ENCODE results near the gene SPC24.
"Not testable (repeated sequence)": the region's sequence is repeated elsewhere in the genome, so short reads cannot be mapped to it uniquely, and the experiment has no call there.

Gene SPC24

DNA sequence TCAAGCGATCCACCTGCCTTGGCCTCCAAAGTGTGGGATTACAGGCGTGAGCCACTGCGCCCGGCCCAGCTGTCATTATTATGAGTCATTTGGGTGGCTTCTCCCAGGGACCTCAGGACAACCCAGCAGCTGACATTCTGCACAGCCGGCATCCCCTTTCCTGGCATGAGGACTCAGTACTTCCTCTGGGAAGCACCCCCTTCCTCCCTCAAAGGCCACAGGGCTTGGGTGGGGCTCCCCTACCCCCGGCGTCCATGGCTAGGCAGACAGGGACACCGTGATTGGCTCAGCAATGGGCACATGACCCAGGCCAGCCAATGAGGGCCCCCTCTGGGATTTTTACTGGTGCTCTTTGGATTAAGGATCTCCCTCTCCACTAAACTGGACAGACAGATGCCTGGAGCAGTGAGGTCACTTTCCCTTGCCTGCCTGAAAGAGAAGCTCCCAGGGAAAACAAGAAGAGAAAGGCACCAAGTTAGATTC, 35.7 kb upstream of the SPC24 start:
- H3K27ac ChIP-seq (ENCODE audit: low read depth, low read length, severe bottlenecking): no peak overlapping the region
- H3K4me3 ChIP-seq (ENCODE audit: extremely low read depth, insufficient read depth, low read length, poor library complexity, severe bottlenecking): no peak overlapping the region
- peaks cover 72% of the 10 kb centered on the region for H3K36me3 ChIP-seq (ENCODE audit: control insufficient read depth, insufficient read depth, low read length)
- H3K4me1 ChIP-seq (ENCODE audit: control insufficient read depth, insufficient read depth, low read length, poor library complexity, severe bottlenecking): peaks cover 10% of the 10 kb centered on the region
- no peaks in the 10 kb centered on the region for H3K9me3 ChIP-seq (ENCODE audit: control insufficient read depth, low read length)
- WGBS, 2 experiments (ENCODE audit: insufficient coverage in 2 of 2): 87 to 92% methylated on average over 7 to 8 of the region's 8 CpGs

DNA sequence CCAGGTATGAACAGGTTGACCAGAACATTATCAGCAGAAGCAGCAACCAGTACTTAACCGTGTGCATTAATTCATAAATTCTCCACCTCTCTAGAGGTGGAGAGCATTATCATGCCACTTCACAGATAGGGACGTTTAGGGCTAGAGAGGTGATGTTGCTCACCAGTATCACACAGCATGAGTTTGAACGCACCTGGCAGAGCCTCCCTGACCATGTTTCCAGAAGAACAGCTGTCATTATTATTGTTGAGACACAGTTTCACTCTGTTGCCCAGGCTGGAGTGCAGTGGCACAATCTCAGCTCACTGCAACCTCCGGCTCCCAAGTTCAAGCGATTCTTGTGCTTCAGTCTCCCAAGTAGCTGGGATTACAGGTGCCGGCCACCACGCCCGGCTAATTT, 34.9 kb upstream of the SPC24 start:
- WGBS, 2 experiments (ENCODE audit: insufficient coverage in 2 of 2): 85 to 92% methylated on average over 5 to 7 of the region's 8 CpGs
- Histone ChIP-seq H3K36me3 (ENCODE audit: control insufficient read depth, insufficient read depth, low read length) (peaks cover 73% of the 10 kb centered on the region), H3K9me3 (ENCODE audit: control insufficient read depth, low read length) (no peaks in the 10 kb centered on the region), H3K4me1 (ENCODE audit: control insufficient read depth, insufficient read depth, low read length, poor library complexity, severe bottlenecking) (peaks cover 9% of the 10 kb centered on the region), H3K4me3 (ENCODE audit: extremely low read depth, insufficient read depth, low read length, poor library complexity, severe bottlenecking) (no peak overlapping the region), H3K27ac (ENCODE audit: low read depth, low read length, severe bottlenecking) (no peak overlapping the region)

DNA sequence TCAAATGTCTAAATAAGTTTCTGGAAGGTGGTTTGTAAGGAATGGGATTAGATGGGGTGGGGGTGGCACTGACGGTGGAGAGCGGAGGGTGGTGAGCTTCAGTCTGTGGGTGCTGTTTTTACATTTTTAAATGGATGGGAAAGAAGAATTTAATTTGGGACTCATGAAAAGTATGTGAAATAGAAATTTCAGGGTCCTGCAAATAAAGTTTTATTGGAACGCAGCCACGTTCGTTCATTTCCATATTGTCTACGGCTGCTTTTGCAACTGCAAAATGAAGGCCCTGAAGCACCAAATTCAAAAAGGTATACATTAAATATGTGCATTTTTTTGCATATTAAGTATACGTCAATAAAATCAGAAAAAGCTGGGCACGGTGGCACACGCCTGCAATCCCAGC, 31.9 kb upstream of the SPC24 start:
- no peak overlapping the region for H3K27ac ChIP-seq (ENCODE audit: low read depth, low read length, severe bottlenecking)
- peaks cover 7% of the 10 kb centered on the region for H3K9me3 ChIP-seq (ENCODE audit: control insufficient read depth, low read length)
- H3K4me3 ChIP-seq (ENCODE audit: extremely low read depth, insufficient read depth, low read length, poor library complexity, severe bottlenecking): no peak overlapping the region
- 100% methylated on average over 4 to 5 of the region's 9 CpGs for WGBS, 2 experiments (ENCODE audit: insufficient coverage in 2 of 2)
- H3K36me3 ChIP-seq (ENCODE audit: control insufficient read depth, insufficient read depth, low read length): peaks cover 72% of the 10 kb centered on the region
- H3K4me1 ChIP-seq (ENCODE audit: control insufficient read depth, insufficient read depth, low read length, poor library complexity, severe bottlenecking): no peaks in the 10 kb centered on the region

DNA sequence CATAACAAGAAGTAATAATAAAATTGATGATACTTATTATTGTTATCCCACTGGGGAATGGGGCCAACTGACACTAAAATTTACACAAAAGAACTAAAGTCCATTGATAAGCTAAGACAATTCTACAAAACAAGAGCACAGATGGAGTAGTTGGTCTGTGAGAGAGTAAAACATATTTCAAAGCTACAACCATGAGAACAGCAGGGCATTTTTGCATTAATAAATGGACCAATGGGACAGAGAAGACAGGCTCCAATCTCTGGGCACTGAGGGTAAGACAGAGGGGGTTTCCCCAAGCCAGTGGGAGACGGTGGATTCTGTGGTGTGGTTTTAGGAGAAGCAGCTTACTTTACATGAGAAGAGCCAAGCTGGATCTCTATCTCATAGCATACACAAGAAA, 27.4 kb upstream of the SPC24 start:
- no peaks in the 10 kb centered on the region for H3K4me1 ChIP-seq (ENCODE audit: control insufficient read depth, insufficient read depth, low read length, poor library complexity, severe bottlenecking)
- WGBS, 2 experiments (ENCODE audit: insufficient coverage in 2 of 2): no CpG with 5 or more reads among the region's 1 CpG
- H3K36me3 ChIP-seq (ENCODE audit: control insufficient read depth, insufficient read depth, low read length): peaks cover 70% of the 10 kb centered on the region
- no peak overlapping the region for H3K4me3 ChIP-seq (ENCODE audit: extremely low read depth, insufficient read depth, low read length, poor library complexity, severe bottlenecking)
- no peak overlapping the region for H3K27ac ChIP-seq (ENCODE audit: low read depth, low read length, severe bottlenecking)
- peaks cover 7% of the 10 kb centered on the region for H3K9me3 ChIP-seq (ENCODE audit: control insufficient read depth, low read length)

DNA sequence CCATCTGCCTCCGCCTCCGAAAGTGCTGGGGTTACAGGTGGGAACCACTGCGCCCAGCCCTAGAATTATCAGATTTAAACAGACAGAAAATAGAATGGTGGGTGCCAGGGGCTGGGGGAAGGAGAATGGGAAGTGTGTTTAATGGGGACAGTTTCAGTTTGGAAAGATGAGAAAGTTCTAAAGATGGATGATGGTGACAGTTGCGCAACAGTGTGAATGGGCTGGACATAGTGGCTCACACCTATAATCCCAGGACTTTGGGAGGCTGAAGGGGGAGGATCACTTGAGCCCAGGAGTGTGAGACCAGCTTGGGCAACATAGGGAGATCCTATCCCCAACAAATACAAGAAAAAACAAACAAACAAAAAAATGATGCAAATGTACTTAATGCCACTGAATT, 25.9 kb upstream of the SPC24 start:
- 89 to 95% methylated on average over 4 of the region's 4 CpGs for WGBS, 2 experiments (ENCODE audit: insufficient coverage in 2 of 2)
- Histone ChIP-seq H3K9me3 (ENCODE audit: control insufficient read depth, low read length) (peaks cover 7% of the 10 kb centered on the region), H3K27ac (ENCODE audit: low read depth, low read length, severe bottlenecking) (no peak overlapping the region), H3K4me1 (ENCODE audit: control insufficient read depth, insufficient read depth, low read length, poor library complexity, severe bottlenecking) (no peaks in the 10 kb centered on the region), H3K4me3 (ENCODE audit: extremely low read depth, insufficient read depth, low read length, poor library complexity, severe bottlenecking) (no peak overlapping the region), H3K36me3 (ENCODE audit: control insufficient read depth, insufficient read depth, low read length) (peaks cover 67% of the 10 kb centered on the region)

DNA sequence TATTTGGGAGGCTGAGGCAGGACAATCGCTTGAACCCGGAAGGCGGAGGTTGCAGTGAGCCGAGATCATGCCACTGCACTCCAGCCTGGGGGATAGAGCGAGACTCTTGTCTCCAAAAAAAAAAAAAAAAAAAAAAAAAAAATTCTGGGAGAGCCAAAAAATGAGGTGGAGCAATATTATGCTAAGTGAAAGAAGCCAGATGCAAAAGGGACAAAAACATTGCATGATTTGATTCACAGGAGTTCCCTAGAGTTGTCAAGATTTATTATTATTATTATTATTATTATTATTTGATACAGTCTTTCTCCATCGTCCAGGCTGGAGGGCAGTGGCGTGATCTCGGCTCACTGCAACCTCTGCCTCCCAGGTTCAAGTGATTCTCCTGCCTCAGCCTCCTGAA, 25.4 kb upstream of the SPC24 start:
- not testable (repeated sequence) for H3K9me3 ChIP-seq (ENCODE audit: control insufficient read depth, low read length); H3K27ac ChIP-seq (ENCODE audit: low read depth, low read length, severe bottlenecking); H3K4me3 ChIP-seq (ENCODE audit: extremely low read depth, insufficient read depth, low read length, poor library complexity, severe bottlenecking); H3K4me1 ChIP-seq (ENCODE audit: control insufficient read depth, insufficient read depth, low read length, poor library complexity, severe bottlenecking)
- H3K36me3 ChIP-seq (ENCODE audit: control insufficient read depth, insufficient read depth, low read length): peaks cover 72% of the 10 kb centered on the region
- WGBS, 2 experiments (ENCODE audit: insufficient coverage in 2 of 2): 84% methylated on average over 7 of the region's 8 CpGs; no CpG with 5 or more reads in 1 of the 2 experiments

DNA sequence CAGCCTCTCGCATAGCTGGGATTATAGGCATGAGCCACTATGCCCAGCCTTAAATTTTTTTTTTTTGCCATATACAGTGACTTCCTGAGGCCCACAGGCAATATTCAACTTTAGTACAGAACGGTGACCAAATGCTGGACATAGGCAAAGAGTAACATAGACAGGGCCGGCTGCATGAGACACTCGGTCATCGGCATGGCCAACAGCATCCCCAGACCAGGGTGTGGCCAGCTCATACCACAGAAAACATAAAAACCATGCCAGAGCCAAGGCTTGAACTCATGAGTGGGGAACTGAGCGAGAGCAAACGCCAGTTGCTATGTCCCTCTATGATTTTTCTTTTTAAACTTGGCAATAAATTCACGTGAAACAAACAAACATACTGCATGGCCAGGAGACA, 24.8 kb upstream of the SPC24 start:
- 86 to 95% methylated on average over 8 of the region's 8 CpGs for WGBS, 2 experiments (ENCODE audit: insufficient coverage in 2 of 2)
- no peaks in the 10 kb centered on the region for H3K4me1 ChIP-seq (ENCODE audit: control insufficient read depth, insufficient read depth, low read length, poor library complexity, severe bottlenecking)
- peaks cover 7% of the 10 kb centered on the region for H3K9me3 ChIP-seq (ENCODE audit: control insufficient read depth, low read length)
- no peak overlapping the region for H3K4me3 ChIP-seq (ENCODE audit: extremely low read depth, insufficient read depth, low read length, poor library complexity, severe bottlenecking)
- no peak overlapping the region for H3K27ac ChIP-seq (ENCODE audit: low read depth, low read length, severe bottlenecking)
- H3K36me3 ChIP-seq (ENCODE audit: control insufficient read depth, insufficient read depth, low read length): peaks cover 74% of the 10 kb centered on the region

DNA sequence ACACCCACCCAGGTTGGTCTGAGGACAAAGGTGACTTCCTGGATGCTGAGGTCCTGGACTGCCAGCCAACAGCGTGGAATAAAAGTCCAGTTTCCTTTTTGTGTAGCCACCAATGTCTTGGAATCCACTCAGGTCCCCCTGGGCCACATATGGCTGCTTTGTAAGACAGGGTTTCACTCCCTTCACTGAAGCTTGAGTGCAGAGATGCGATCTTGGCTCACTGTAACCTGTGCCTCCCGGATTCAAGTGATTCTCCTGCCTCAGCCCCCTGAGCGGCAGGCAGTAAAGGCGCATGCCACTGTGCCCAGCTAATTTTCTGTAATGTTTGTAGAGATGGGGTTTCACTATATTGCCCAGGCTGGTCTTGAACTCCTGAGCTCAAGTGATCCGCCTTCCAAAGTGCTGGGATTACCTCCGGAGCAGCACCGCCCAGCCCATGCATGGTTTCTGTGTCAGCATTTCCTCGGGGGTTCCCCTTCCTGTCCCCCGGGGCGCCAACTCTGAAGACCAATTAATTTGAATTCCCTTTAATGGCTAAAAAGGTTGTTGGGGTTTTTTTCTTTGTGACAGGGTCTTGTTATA, 24.2 kb upstream of the SPC24 start:
- Histone ChIP-seq H3K4me1 (ENCODE audit: control insufficient read depth, insufficient read depth, low read length, poor library complexity, severe bottlenecking) (no peaks in the 10 kb centered on the region), H3K9me3 (ENCODE audit: control insufficient read depth, low read length) (peaks cover 7% of the 10 kb centered on the region), H3K4me3 (ENCODE audit: extremely low read depth, insufficient read depth, low read length, poor library complexity, severe bottlenecking) (no peak overlapping the region), H3K36me3 (ENCODE audit: control insufficient read depth, insufficient read depth, low read length) (peaks cover 74% of the 10 kb centered on the region), H3K27ac (ENCODE audit: low read depth, low read length, severe bottlenecking) (no peak overlapping the region)
- WGBS, 2 experiments (ENCODE audit: insufficient coverage in 2 of 2): 94 to 98% methylated on average over 9 to 11 of the region's 11 CpGs

DNA sequence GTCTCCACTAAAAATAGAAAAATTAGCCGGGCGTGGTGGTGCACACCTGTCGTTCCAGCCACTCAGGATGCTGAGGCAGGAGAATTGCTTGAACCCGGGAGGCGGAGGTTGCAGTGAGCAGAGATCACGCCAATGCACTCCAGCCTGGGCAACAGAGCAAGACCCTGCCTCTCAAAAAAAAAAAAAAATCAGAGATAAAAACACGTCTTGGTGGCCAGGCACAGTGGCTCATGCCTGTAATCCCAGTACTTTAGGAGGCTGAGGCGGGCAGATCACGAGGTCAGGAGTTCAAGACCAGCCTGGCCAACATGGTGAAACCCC, 23.5 kb upstream of the SPC24 start:
- not testable (repeated sequence) for H3K4me3 ChIP-seq (ENCODE audit: extremely low read depth, insufficient read depth, low read length, poor library complexity, severe bottlenecking); H3K4me1 ChIP-seq (ENCODE audit: control insufficient read depth, insufficient read depth, low read length, poor library complexity, severe bottlenecking); H3K27ac ChIP-seq (ENCODE audit: low read depth, low read length, severe bottlenecking); H3K9me3 ChIP-seq (ENCODE audit: control insufficient read depth, low read length)
- WGBS, 2 experiments (ENCODE audit: insufficient coverage in 2 of 2): 96 to 97% methylated on average over 8 to 9 of the region's 9 CpGs
- peaks cover 74% of the 10 kb centered on the region for H3K36me3 ChIP-seq (ENCODE audit: control insufficient read depth, insufficient read depth, low read length)

DNA sequence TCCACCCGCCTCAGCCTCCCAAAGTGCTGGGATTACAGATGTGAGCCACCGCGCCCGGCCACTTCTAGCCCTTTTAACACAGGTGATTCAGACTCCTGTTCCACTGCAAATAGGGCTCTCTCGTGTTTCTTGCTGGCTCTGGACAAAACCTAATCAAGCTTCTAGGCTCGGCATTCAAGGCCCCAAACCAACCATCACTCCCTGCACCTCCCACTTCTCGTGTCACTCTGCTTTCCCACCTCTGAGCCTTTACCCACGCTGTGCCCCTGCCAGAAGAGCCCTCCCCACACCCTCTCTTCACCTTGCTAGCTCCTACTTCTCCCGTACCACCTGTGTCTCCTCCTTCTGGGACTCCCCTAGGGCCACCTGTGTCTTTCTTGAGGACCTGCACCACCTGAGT, 22.0 kb upstream of the SPC24 start:
- no peak overlapping the region for H3K27ac ChIP-seq (ENCODE audit: low read depth, low read length, severe bottlenecking)
- no peak overlapping the region for H3K4me3 ChIP-seq (ENCODE audit: extremely low read depth, insufficient read depth, low read length, poor library complexity, severe bottlenecking)
- peaks cover 78% of the 10 kb centered on the region for H3K36me3 ChIP-seq (ENCODE audit: control insufficient read depth, insufficient read depth, low read length)
- no peaks in the 10 kb centered on the region for H3K4me1 ChIP-seq (ENCODE audit: control insufficient read depth, insufficient read depth, low read length, poor library complexity, severe bottlenecking)
- H3K9me3 ChIP-seq (ENCODE audit: control insufficient read depth, low read length): no peaks in the 10 kb centered on the region
- WGBS, 2 experiments (ENCODE audit: insufficient coverage in 2 of 2): 93 to 98% methylated on average over 8 to 9 of the region's 9 CpGs

DNA sequence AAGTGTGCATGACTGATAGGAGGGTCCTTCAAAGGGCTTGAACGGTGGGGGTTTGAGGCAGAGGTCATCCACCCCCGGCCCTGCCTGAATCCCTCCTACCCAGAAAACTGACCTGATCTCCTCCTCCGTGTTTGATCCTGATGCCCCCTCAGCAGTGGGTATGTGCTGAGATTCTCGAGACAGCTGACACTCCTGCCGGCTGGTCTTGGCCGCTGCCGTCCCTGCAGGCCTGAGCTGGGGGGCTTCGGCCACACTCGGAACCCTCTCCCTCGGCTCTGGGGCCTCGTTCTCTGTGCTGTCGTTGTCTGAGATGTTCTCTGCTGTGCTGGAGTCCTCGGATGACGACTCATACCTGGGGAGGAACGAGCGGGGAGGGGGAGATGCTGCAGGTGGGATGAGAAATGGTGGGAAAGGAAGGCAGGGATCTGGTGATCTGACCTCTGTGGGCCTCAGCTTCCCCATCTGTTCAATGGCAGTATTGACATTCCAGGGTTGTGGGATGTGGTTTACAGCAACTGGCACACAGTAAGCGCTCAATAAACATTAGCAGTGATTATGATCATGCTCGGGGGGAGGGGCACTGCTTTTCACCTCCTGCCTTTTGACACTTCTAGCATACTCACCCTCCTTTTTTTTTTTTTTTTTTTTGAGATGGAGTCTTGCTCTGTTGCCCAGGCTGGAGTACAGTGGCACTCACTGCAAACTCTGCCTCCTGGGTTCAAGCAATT, 21.0 kb upstream of the SPC24 start:
- Histone ChIP-seq H3K9me3 (ENCODE audit: control insufficient read depth, low read length) (no peaks in the 10 kb centered on the region), H3K36me3 (ENCODE audit: control insufficient read depth, insufficient read depth, low read length) (peaks cover 77% of the 10 kb centered on the region), H3K27ac (ENCODE audit: low read depth, low read length, severe bottlenecking) (no peak overlapping the region), H3K4me1 (ENCODE audit: control insufficient read depth, insufficient read depth, low read length, poor library complexity, severe bottlenecking) (no peaks in the 10 kb centered on the region), H3K4me3 (ENCODE audit: extremely low read depth, insufficient read depth, low read length, poor library complexity, severe bottlenecking) (no peak overlapping the region)
- 96 to 97% methylated on average over 13 to 16 of the region's 18 CpGs for WGBS, 2 experiments (ENCODE audit: insufficient coverage in 2 of 2)
